Omental fat pad (tissue), 4 donors: Measurements from ENCODE around the gene CNNM3. TPM values are rescaled to one million over a fixed set of nuclear protein-coding genes. Genes with fewer than 3 reads are reported as not detected.

ENCODE experiments used
- ATAC-seq: fragments of 150-250 bp; one replicate; pipeline ENCODE4 v1.9.1; 2016; ENCODE audit warnings: mild to moderate bottlenecking, moderate library complexity; ENCODE audit not compliant: low FRiP score
- DNase-seq: peaks from one replicate; pipeline ENCODE4 v3.0.0-alpha.2; 2019; ENCODE audit warnings: low spot score
- total RNA-seq, 4 donors: library from RNA; depleted of rRNA; stranded (reverse); fragments of >200 nt; gene quantifications; one replicate each; pipeline ENCODE4 v1.1.0, GENCODE V29; 2016
- TF ChIP-seq, protein P1 (sequence below), 3 donors: fragments of 450-650 bp; IDR thresholded peaks; one replicate each; pipeline ENCODE4 v1.5.1; 2016 to 2017; ENCODE audit warnings: antibody characterized with exemption in 3 of 3, mild to moderate bottlenecking in 3 of 3, moderate library complexity in 2 of 3

Gene CNNM3
- total RNA-seq, 4 donors from 2014 or later, result 5.9 to 11.0 (median 9.5) TPM

- DNase-seq, result no peak
- ATAC-seq, result no peak
- TF ChIP-seq, protein P1, sequence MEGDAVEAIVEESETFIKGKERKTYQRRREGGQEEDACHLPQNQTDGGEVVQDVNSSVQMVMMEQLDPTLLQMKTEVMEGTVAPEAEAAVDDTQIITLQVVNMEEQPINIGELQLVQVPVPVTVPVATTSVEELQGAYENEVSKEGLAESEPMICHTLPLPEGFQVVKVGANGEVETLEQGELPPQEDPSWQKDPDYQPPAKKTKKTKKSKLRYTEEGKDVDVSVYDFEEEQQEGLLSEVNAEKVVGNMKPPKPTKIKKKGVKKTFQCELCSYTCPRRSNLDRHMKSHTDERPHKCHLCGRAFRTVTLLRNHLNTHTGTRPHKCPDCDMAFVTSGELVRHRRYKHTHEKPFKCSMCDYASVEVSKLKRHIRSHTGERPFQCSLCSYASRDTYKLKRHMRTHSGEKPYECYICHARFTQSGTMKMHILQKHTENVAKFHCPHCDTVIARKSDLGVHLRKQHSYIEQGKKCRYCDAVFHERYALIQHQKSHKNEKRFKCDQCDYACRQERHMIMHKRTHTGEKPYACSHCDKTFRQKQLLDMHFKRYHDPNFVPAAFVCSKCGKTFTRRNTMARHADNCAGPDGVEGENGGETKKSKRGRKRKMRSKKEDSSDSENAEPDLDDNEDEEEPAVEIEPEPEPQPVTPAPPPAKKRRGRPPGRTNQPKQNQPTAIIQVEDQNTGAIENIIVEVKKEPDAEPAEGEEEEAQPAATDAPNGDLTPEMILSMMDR (IDR thresholded peaks at IDR 0.05), result no peak
These were observed 25.8 kb downstream of the CNNM3 start for GRCh38 chr2:96841701-96842495.

- DNase-seq, result no peak
- TF ChIP-seq, protein P1 (IDR thresholded peaks at IDR 0.05), result no peak
- ATAC-seq, result no peak
These were observed 26.5 kb downstream of the CNNM3 start for GRCh38 chr2:96842600-96842999.

DNA sequence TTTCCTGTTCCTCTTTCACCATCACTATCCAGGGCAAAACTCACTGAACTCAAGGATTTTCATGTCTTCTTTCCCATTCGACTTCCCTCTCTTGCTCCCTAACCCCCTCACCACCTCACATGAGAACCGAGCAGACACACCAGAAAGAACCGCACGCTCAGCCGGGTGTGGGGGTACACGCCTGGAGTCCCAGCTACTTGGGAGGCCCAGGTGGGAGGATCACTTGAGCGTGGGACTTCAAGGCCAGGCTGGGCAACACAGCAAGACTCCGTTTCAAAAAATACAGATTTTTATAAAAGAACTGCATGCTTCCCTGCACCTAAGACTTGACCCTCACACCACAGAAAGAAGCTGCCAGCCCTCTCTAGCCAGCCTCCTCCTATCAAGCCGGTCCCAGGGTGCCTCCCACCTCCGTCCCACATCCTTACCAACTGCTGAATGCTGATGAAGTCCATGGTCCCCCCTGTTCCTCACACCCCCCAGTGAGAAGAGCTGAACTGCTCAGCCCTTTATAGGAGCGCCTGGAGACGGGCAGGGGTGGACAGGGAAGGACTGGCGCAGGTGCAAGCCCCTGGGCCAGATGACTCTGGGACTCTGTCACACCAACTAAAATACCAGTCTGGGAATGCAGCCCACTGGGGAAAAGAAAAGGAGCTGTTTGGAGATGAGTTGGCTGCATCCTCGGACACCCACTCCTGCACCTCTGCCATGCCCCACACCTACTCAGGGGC, 27.6 kb downstream of the CNNM3 start, which contains the start of gene ANKRD23:
Gene ANKRD23 (minus strand): TSS at position 484 of the 731 bp plus-strand sequence. CDS start 29 bp downstream, at position 455.
- no peak for DNase-seq
- TF ChIP-seq, protein P1 (IDR thresholded peaks at IDR 0.05), result no peak
- no peak for ATAC-seq

GRCh38 chr2:96844405-96844808, 28.3 kb downstream of the CNNM3 start:
- DNase-seq, result no peak
- TF ChIP-seq, protein P1 (IDR thresholded peaks at IDR 0.05), result no peak
- ATAC-seq, result no peak

GRCh38 chr2:96846825-96847224, 30.8 kb downstream of the CNNM3 start:
- ATAC-seq, result no peak
- no peak for DNase-seq
- TF ChIP-seq, protein P1 (IDR thresholded peaks at IDR 0.05), result no peak

- DNase-seq (no peak), ATAC-seq (no peak)
- TF ChIP-seq, protein P1 (IDR thresholded peaks at IDR 0.05), result no peak
These were observed 31.5 kb downstream of the CNNM3 start for GRCh38 chr2:96847586-96847985.
